GM04504 (cell line): Measurements from ENCODE around the gene PDF.
"Not testable (repeated sequence)": the region's sequence is repeated elsewhere in the genome, so short reads cannot be mapped to it uniquely, and the experiment has no call there.

Source experiments
- DNase-seq: peaks from one replicate; pipeline ENCODE4 v3.0.0-alpha.2; 2012; ENCODE audit warnings: low read depth

PDF gene

DNA sequence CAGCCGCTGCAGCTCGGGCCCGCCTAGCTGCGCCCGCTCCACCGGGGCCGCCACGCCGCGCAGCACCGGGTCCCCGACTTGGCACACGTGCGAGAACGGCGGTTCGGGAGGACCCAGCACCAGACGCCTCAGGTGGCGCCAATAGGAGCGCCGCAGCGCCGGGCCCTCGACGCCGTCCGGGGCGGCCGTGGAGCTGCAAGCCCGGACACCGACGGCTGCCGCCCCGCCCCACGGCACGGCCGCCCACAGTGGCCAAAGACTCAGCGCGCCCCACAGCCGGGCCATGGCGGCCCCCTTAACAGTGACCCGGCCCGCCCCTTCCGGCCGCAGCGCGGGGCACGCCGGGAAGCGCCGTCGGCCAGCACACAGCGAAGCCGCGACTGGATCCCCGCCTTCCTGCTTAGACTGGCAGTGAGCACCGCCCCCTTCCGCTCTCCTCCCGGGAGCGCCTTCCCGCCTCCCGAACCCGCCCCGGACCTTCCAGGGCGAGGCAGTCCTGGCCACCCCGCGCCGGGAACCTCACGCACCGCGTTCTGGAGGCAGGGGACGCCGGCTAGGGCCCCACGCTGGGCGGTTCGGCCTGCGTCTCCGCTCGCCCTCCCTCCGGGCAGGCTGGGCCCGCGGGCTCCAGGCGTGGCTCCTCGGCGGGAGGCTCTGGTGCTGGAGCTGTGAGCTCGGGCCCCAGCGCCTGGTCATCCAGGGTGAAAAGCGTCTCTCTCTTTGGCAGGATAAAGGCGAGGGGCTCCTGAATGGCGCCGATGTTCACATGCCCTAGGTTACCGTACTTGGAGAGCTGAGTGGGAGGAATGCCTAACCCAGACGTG, at the start of gene PDF:
TSS of gene PDF (minus strand) at position 303 of the 824 bp plus-strand sequence. CDS start at position 285, 18 bp downstream.
- DNase-seq: peak; percentile 86

- DNase-seq: no peak
Observed at GRCh38 chr16:69378760-69379159, 48.4 kb upstream of the PDF start.

- DNase-seq: no peak
Observed at GRCh38 chr16:69378036-69378435, 47.6 kb upstream of the PDF start.

- no peak for DNase-seq
Observed at GRCh38 chr16:69376393-69377059, 46.1 kb upstream of the PDF start.

- DNase-seq: no peak
Observed at GRCh38 chr16:69373019-69373418, 42.6 kb upstream of the PDF start.

DNA sequence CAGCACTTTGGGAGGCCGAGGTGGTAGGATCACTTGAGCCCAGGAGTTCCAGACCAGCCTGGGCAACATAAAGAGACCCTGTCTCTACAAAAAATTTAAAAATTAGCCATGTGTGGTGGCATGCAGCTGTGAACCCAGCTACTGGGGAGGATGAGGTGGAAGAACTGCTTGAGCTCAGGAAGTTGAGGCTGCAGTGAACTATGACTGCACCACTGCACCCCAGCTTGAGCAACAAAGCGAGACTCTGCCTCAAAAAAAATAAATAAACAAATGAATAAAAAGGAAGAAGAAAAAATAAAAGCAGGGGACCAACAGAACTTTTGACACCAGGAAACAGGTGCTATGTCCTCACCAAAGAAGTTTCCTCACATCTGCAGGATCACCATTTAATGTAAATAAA, 41.2 kb upstream of the PDF start:
- DNase-seq: no peak

DNA sequence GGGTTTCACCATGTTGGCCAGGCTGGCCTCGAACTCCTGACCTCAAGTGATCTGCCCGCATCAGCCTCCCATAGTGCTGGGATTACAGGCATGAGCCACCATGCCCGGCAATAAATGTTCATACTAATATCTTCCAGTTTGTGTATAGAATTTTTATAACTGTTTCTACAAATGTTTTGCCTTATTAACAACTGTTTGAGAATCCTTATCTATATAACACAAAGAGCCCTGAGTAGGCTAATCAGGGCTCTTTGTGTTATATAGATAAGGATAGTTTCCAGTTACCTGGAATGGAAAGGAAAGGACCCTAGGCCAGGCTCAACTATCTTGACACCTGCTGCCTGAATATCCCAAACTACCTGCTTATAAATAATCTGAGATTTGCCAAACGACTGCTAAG, 38.5 kb upstream of the PDF start:
- no peak for DNase-seq

- no peak for DNase-seq
Observed at GRCh38 chr16:69367980-69368379, 37.6 kb upstream of the PDF start.

DNA sequence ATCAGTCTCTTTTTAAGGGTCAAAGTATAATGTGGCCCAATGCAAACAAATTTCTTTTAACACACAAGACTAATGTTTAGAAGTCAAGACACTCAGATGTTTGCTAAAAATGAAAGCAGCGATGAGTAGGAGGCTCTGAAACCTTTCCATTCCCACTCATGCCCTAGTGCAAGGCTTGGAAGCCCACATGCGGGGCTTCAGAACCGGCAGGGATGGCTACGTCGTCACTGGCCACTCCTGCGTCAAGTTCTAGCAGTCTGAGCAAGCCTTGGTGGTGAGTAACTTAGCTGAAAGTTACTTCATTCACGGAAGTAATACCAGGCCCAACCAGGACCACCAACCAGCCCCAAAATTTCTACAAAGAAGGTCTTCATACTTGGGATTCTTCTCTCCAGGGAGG, 36.0 kb upstream of the PDF start:
- DNase-seq: no peak

GRCh38 chr16:69365901-69366300, 35.5 kb upstream of the PDF start:
- DNase-seq: no peak

DNA sequence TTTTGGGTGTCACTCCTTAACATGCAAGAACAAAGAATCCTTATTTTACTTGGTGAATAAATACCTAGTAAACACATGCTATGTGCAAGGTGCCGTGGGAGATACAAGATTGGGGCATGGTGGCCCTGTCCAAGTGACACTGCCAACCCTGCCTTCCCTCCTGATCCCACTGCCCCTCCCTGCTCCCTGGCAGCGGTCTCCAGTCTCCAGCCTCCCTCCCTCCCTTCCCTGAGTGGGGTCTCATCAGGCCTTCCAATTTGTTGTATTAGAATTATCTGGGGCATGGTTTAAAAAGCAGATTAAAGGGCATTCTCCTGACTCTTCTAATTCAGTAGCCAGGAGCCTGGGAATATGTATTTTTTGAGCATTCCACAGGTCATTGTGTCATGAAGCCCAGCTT, 33.7 kb upstream of the PDF start:
- no peak for DNase-seq

GRCh38 chr16:69363281-69363717, 32.9 kb upstream of the PDF start:
- DNase-seq: no peak

GRCh38 chr16:69360070-69360469, 29.7 kb upstream of the PDF start:
- not testable (repeated sequence) for DNase-seq

DNA sequence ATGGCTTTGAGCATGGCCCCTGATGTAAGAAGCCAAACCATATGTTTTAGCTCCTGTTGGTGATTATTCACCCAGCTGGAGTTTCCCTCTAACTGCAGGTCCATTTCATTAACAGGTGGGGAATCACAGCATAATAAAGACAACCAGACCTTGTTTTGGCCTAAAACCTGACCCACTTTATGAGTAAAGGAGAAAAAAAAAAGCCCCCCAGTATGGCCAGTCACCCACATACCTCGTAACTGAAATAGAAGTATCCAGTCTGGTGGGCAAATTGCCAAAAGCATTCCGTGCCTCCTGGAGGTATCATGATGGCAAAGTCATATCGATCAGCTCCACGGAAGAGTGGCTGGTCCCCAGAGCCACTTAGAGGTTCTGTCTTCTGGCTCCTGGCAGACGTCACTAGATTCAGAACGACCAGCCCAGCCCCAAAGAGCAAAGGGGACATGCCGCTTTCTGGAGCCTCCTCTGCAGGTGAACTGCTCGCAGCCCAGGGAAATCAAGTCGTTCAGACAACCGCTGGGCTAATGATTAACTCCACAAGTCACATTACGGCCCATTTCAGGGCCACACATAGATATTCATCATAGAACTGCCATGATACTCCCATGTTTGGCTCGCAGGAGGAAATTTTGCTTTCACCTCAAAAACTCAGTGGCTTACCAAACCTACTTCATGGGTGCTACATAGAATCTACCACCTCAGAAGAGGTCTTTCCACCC, 21.1 kb upstream of the PDF start, which contains the start of gene TMED6:
TSS of gene TMED6 (minus strand) at position 478 of the 719 bp plus-strand sequence. CDS start at position 445, 33 bp downstream.
- DNase-seq: no peak

DNA sequence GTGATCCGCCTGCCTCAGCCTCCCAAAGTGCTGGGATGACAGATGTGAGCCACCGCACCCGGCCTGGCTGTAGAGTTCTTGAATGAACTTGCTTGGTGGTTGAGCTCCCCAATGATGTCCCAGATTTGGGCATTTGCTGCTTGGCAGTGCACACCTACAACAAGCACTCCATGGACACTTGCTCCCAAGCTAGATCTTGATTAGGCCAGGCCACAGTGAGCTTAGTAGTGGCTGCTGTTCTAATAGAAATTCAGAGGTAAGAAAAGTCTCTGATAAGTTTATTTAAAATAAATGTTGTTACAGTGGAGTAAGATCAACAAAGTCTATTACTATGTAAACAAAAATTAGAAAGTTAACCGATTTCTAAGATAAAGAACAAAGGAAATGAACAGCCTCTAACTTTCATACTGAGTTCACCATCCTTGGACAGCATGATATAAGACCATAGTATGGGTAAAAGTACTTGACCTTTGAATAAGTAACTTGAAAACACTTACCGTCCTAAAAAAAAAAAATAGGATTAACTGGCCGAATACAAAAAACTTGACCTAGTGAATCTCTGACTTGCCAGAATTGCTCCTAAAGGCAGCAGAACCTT, 20.2 kb upstream of the PDF start:
- no peak for DNase-seq

DNA sequence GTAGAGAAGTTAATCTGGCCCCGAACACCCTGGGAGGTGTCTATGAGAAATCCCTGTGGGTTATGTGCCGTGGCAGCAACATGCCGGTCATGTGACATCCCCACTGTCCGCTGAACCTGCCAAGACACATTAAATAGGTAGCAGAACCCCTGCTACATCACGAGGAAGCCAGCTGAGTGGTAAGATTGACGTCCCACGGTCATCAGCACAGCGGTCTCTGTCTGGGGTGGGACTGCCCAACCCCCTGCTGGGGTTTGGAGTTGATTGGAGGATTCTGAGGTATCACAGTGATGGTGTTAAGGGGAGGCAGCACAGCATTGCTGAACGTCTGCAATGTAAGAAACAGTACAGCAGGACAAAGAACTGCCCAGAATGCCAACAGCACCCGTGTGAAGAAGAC, 19.1 kb upstream of the PDF start:
- DNase-seq: no peak

DNA sequence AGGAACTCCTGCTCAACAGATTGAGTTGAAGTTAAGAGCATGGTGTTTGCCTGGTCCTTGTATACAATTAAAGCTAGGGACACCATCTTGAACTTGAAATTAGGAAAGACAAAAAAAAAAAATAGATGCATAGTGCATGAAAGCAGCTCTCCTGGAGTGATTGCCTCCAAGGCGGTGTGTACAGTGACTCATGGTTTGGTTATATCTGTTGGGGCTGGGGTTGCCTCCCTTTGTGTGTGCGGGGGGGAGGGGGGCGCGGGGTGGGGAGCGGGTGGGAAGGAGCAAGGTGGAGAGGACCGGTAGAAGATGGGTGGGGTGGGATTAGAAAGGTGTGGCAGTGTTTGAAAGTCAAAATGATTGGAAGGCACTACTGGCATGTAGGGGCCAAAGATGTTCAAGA, 17.8 kb upstream of the PDF start:
- no peak for DNase-seq

DNA sequence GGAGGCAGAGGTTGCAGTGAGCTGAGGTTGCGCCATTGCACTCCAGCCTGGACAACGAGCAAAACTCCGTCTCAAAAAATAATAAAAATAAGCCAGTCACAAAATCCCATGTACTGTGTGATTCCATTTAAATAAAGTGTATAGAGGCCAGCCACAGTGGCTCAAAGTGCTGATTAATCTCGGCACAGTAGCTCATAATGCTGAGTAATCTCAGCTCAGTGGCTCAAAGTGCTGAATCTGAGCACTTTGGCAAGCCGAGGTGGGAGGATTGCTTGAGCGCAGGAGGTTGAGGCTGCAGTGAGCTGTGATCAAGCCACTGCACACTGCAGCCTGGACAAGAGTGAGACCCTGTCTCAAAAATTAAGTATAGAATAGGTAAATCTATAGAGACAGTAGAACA, 16.3 kb upstream of the PDF start:
- DNase-seq: no peak

DNA sequence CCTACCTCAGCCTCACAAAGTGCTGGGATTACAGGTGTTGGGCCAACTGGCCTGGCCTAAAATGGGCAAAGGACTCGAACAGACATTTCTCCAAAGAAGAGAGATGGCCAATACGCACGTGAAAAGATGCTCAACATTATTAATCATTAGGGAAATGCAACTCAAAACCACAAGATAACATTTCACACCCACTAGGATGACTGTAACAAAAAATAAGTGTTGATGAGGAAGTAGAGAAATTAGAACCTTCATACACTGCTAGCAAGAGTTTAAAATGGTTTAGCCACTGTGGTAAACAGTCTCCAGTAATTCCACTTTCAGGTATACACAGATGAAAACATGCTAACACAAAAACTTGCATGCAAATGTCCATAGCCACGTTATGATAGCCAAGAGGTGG, 15.5 kb upstream of the PDF start:
- no peak for DNase-seq

GRCh38 chr16:69344171-69344570, 13.8 kb upstream of the PDF start:
- no peak for DNase-seq

GRCh38 chr16:69340095-69340644, 9.8 kb upstream of the PDF start:
- DNase-seq: no peak
